Uterus (tissue), 2 donors: Measurements from ENCODE around the gene CHMP1B.

ENCODE experiments used
- POLR2A ChIP-seq, 2 donors: fragments of 450-650 bp; IDR thresholded peaks; one replicate each; pipeline ENCODE4 v1.6.1; 2016; ENCODE audit warnings: antibody characterized with exemption in 2 of 2, mild to moderate bottlenecking in 1 of 2, moderate library complexity in 1 of 2
- TF ChIP-seq, protein P1 (sequence below), 4 experiments: fragments of 200-600 bp in 2 of 4; fragments of 450-650 bp in 2 of 4; sonication (generic) in 2 of 4; IDR thresholded peaks; one replicate each; pipeline ENCODE4 v1.5.1; 2016 to 2019; ENCODE audit warnings: antibody characterized with exemption in 4 of 4, mild to moderate bottlenecking in 2 of 4, moderate library complexity in 1 of 4

DNA sequence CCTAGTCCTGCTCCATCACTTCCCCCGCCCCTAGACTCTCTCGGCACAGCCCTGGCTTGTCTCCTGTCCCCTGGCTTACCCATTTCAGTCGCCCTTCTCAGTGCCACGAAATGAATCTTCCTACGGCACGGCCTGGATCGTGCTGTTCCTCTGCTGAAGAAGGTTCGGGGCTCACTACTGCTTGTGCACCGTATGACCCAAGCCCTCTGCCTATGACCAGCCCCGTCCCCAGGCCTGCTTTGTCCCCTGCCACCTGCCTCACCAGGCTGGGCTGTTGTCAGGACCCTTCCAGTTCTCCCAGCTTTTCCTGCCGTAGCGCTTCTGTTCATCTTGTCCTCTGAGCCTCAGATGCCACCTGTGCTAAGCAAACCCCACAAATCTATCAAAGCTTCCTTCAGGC is 13.9 kb downstream of the CHMP1B start:
- TF ChIP-seq, protein P1, sequence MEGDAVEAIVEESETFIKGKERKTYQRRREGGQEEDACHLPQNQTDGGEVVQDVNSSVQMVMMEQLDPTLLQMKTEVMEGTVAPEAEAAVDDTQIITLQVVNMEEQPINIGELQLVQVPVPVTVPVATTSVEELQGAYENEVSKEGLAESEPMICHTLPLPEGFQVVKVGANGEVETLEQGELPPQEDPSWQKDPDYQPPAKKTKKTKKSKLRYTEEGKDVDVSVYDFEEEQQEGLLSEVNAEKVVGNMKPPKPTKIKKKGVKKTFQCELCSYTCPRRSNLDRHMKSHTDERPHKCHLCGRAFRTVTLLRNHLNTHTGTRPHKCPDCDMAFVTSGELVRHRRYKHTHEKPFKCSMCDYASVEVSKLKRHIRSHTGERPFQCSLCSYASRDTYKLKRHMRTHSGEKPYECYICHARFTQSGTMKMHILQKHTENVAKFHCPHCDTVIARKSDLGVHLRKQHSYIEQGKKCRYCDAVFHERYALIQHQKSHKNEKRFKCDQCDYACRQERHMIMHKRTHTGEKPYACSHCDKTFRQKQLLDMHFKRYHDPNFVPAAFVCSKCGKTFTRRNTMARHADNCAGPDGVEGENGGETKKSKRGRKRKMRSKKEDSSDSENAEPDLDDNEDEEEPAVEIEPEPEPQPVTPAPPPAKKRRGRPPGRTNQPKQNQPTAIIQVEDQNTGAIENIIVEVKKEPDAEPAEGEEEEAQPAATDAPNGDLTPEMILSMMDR (IDR thresholded peaks at IDR 0.05): no peak
- no peak for TF ChIP-seq POLR2A (IDR thresholded peaks at IDR 0.05)
